Activated B cell treated with CpG ODN at 0.5 μM for 24 hours (primary cell): Measurements from ENCODE around the gene SKI. TPM values are rescaled to one million over a fixed set of nuclear protein-coding genes. Genes with fewer than 3 reads are reported as not detected.
"Not testable (repeated sequence)": the region's sequence is repeated elsewhere in the genome, so short reads cannot be mapped to it uniquely, and the experiment has no call there.

Experiments
- ATAC-seq: fragments of 200-7000 bp; cut with Tn5 transposase; one replicate; pipeline ENCODE4 v1.10.0; 2021; ENCODE audit warnings: low read depth, mild to moderate bottlenecking, moderate library complexity
- CTCF ChIA-PET: fragments of 350-600 bp; sonication (Branson Sonifier 250); formaldehyde crosslinking; loops from one replicate; lab custom pipeline; 2021; ENCODE audit warnings: antibody characterized with exemption; lab: Charles Lee
- POLR2A ChIA-PET: fragments of 350-600 bp; sonication (Branson Sonifier 250); formaldehyde crosslinking; loops from one replicate; lab custom pipeline; 2021; ENCODE audit warnings: antibody characterized with exemption; lab: Charles Lee
- DNase-seq: peaks from one replicate; pipeline ENCODE4 v3.0.0; 2022
- H3K27ac Mint-ChIP-seq: one replicate; pipeline ENCODE4 v1.8.0; 2020; ENCODE audit warnings: mixed read lengths
- H3K27me3 Mint-ChIP-seq: one replicate; pipeline ENCODE4 v1.8.0; 2021; ENCODE audit warnings: mixed read lengths
- H3K36me3 Mint-ChIP-seq: one replicate; pipeline ENCODE4 v1.8.0; 2021; ENCODE audit warnings: low read depth, mixed read lengths
- H3K4me1 Mint-ChIP-seq: one replicate; pipeline ENCODE4 v1.8.0; 2021; ENCODE audit warnings: mixed read lengths
- H3K4me3 Mint-ChIP-seq: one replicate; pipeline ENCODE4 v1.8.0; 2020; ENCODE audit warnings: mild to moderate bottlenecking, mixed read lengths
- H3K9me3 Mint-ChIP-seq: one replicate; pipeline ENCODE4 v1.8.0; 2020; ENCODE audit warnings: mixed read lengths
- intact Hi-C: fragments of 100-400 bp; cut with micrococcal nuclease; formaldehyde crosslinking; loops from one replicate; pipeline ENCODE4 v1.15.1; 2024
- total RNA-seq: library from RNA; stranded (reverse); gene quantifications from 2 replicates; pipeline ENCODE4 v1.2.3, GENCODE V29; 2022
- TF ChIP-seq, protein P1 (sequence below): fragments of 200-600 bp; IDR thresholded peaks from one replicate; pipeline ENCODE4 v1.8.0; 2022; ENCODE audit warnings: antibody characterized with exemption, mild to moderate bottlenecking

The SKI gene
- total RNA-seq, 1 donor from 2014 or later, result 37.6 TPM

DNA sequence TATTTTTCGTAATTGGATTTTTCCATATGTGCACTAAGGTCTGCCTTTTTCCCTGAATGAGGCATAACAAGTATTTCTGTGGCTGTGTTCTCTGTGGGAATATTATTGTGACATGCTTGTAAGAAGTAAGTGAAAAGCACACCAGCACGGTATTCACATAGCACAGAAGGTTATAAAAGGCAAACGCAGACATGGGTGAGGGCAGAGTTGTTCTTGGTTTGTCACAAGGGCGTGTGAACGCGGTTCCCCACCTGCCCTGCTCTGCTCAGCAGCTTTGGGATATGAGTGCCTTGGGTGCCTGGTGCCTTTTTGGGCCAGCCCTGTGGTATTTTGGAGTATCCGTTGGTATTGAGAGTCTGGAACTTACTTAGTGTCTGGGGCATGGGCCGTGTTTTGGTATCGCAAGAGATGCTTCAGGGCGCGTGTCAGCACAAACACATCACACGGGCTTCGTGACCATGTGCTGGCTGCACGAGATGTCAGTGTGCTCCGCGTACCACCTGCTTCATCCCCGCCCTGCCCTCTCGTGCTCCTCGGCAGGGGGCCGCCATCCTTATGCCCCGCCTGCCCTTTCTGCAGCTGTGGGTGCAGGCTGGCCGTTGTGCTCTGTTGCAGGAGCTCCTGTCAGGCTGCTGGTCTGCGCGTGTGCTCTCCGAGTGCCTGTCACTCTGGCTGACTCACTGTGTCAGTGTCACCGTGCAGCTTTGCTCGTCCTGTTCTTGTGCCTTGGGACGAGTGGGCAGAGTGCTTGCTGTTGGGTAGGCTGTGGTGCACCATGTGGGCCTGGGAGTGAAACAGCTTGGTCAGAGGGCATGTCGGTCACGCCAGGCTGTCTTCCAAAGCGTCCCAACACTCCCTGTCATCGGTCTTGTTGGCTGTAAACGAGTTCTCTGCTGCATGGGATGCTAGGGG, 15.0 kb downstream of the SKI start:
- no peaks in the 10 kb centered on the region for H3K9me3 Mint-ChIP-seq
- TF ChIP-seq, protein P1, sequence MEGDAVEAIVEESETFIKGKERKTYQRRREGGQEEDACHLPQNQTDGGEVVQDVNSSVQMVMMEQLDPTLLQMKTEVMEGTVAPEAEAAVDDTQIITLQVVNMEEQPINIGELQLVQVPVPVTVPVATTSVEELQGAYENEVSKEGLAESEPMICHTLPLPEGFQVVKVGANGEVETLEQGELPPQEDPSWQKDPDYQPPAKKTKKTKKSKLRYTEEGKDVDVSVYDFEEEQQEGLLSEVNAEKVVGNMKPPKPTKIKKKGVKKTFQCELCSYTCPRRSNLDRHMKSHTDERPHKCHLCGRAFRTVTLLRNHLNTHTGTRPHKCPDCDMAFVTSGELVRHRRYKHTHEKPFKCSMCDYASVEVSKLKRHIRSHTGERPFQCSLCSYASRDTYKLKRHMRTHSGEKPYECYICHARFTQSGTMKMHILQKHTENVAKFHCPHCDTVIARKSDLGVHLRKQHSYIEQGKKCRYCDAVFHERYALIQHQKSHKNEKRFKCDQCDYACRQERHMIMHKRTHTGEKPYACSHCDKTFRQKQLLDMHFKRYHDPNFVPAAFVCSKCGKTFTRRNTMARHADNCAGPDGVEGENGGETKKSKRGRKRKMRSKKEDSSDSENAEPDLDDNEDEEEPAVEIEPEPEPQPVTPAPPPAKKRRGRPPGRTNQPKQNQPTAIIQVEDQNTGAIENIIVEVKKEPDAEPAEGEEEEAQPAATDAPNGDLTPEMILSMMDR, result no peak
- H3K27me3 Mint-ChIP-seq, result no peaks in the 10 kb centered on the region
- no peak overlapping the region for H3K27ac Mint-ChIP-seq
- DNase-seq, result no peak
- peaks cover 37% of the 10 kb centered on the region for H3K36me3 Mint-ChIP-seq
- H3K4me3 Mint-ChIP-seq, result no peak overlapping the region
- intact Hi-C loops, result no loop called here
- POLR2A ChIA-PET, result interaction anchor here (0.7 to 1.0 kb wide), 2 partner anchors 9 to 58 kb away, joined by 4 to 8 read pairs; no protein-coding TSS in a partner anchor
- CTCF ChIA-PET, result no interaction called here
- ATAC-seq, result no peak
- H3K4me1 Mint-ChIP-seq, result peaks cover 69% of the 10 kb centered on the region

DNA sequence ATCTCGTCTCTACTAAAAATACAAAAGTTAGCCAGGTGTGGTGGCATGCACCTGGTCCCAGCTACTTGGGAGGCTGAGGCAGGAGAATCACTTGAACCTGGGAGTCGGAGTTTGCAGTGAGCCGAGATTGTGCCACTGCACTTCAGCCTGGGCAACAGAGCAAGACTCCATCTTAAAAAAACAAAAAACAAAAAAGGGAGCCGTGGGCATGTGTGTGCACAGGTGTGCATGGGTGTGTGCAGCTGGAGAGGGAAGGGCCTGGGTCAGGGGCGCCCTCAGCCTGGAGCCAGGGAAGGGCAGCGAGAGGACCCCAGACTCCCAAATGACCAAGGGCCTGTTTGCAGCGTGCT, 18.9 kb downstream of the SKI start:
- H3K36me3 Mint-ChIP-seq, result peaks cover 19% of the 10 kb centered on the region
- H3K4me3 Mint-ChIP-seq, result peak overlapping the region; percentile 81
- POLR2A ChIA-PET, result interaction anchor here (1.2 kb wide), 1 partner anchor 13 kb away, joined by 4 read pairs; no protein-coding TSS in a partner anchor
- intact Hi-C loops, DNase-seq, CTCF ChIA-PET, H3K27me3 Mint-ChIP-seq, H3K9me3 Mint-ChIP-seq, ATAC-seq: not testable (repeated sequence)
- H3K27ac Mint-ChIP-seq, result peak overlapping the region; percentile 93
- H3K4me1 Mint-ChIP-seq, result peaks cover 83% of the 10 kb centered on the region

DNA sequence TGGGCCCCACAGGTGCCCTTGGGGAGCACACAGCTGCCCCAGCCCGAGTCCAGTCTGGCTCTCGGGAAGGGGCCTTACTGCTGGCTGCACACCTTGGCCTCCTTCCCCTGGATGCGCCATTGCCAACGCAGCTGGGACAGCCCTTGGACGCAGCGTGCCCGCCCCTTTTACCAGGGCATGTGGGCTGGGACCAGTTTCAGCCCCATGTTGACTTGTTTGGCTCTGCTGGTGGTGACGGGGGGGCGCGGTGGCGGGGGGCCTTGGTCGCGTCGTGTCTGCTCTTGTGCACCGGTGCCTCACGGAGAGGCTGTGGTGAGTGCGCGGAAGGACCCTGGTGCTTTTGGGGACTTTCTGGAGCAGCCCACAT, 19.6 kb downstream of the SKI start:
- H3K27ac Mint-ChIP-seq, result peak overlapping the region; percentile 18
- H3K4me3 Mint-ChIP-seq, result no peak overlapping the region
- TF ChIP-seq, protein P1, result no peak
- no peaks in the 10 kb centered on the region for H3K27me3 Mint-ChIP-seq
- DNase-seq (no peak), ATAC-seq (no peak)
- peaks cover 18% of the 10 kb centered on the region for H3K36me3 Mint-ChIP-seq
- ChIA-PET CTCF (no interaction called here), POLR2A (no interaction called here)
- no peaks in the 10 kb centered on the region for H3K9me3 Mint-ChIP-seq
- peaks cover 86% of the 10 kb centered on the region for H3K4me1 Mint-ChIP-seq
- intact Hi-C loops, result no loop called here

DNA sequence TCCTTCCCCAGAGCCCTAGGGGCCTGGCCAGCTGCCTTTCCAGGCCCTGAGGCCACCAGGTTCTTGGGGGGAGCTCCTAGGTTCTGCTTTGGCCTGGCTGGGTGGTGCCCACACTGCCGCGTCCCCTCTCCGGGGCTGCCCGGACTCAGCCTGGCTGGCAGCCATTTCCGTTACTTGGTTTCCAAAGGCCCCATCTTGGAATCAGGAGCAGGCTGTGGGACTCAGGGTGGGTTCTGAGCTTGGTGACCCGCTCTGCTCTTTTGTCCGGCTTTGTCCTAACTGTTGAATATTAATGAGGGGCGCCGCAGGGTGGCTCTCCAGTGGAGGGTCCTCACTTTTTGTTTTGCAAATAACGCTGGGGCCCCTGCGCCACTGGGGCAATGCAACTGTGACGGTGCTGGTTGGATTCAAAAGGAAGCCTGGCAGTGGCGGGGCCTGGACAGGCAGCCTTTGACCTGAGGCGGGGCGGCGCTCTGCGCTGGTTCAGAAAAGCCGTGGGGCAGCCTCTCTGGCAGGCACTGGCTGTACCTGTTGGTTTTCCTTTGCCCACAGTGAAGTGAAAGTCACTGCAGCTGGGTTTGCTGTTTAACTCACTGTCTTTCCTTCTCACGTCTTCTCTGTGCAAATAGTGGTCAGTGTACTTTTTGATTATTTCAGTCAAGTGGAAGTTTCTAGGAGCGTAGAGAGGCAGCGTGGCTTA, 20.2 kb downstream of the SKI start:
- ATAC-seq (no peak), DNase-seq (no peak)
- CTCF ChIA-PET, result no interaction called here
- TF ChIP-seq, protein P1, result no peak
- Mint-ChIP-seq H3K36me3 (peaks cover 16% of the 10 kb centered on the region), H3K9me3 (no peaks in the 10 kb centered on the region), H3K4me1 (peaks cover 88% of the 10 kb centered on the region), H3K27me3 (no peaks in the 10 kb centered on the region), H3K4me3 (no peak overlapping the region), H3K27ac (no peak overlapping the region)
- intact Hi-C loops, result no loop called here
- POLR2A ChIA-PET, result interaction anchor here (0.9 kb wide), 1 partner anchor 19 kb away, joined by 4 read pairs; no protein-coding TSS in a partner anchor

DNA sequence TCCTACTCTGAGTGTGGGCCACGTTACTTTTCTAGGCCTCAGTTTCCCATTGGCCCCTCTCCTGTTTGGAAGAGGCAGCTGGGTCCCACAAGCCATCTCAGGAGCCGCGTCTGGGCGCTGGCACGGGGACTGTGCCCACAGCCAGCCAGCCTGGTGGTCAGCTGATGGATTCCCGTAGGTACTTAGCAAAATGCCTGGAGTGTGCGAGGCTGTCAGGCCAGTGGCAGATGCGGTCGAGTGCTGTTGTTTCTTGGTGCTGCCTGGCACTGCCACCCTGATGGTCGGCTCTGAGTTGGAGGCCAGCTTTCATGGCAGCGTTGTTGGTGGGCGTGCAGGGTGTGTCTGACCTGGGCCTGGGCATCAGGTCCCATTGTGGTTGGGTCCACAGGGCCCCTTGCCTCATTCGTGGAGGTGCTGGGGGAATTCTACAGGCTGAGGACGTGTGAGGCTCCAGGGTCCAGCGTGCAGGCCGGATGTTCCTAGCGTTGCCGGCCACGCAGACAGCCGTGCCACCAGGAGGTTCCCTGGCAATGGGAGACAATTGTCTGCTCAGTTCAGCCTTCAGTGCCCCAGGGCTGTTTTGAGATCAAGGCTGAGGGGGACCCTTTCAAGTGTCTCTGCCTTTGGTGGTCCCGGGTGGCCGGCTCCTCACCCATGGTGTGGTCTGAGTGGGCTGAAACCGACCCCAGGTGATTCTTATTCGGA, 20.9 kb downstream of the SKI start:
- TF ChIP-seq, protein P1, result no peak
- DNase-seq, result no peak
- no peak for ATAC-seq
- Mint-ChIP-seq H3K36me3 (peaks cover 12% of the 10 kb centered on the region), H3K27me3 (no peaks in the 10 kb centered on the region), H3K27ac (no peak overlapping the region), H3K4me1 (peaks cover 85% of the 10 kb centered on the region), H3K4me3 (no peak overlapping the region), H3K9me3 (no peaks in the 10 kb centered on the region)
- CTCF ChIA-PET, result no interaction called here
- POLR2A ChIA-PET, result interaction anchor here (0.7 to 1.5 kb wide), 3 partner anchors 15 to 51 kb away, joined by 3 to 5 read pairs (median 4); no protein-coding TSS in a partner anchor
- intact Hi-C loops, result no loop called here
